Activated CD4-positive, alpha-beta T cell treated with anti-CD3 and anti-CD28 coated beads for 4 hours (primary cell): ENCODE measurements around the gene ZFP1.

Source experiments
- DNase-seq, 2 donors: peaks; one replicate each; pipeline ENCODE4 v3.0.0-alpha.2; 2020

ZFP1 gene

DNA sequence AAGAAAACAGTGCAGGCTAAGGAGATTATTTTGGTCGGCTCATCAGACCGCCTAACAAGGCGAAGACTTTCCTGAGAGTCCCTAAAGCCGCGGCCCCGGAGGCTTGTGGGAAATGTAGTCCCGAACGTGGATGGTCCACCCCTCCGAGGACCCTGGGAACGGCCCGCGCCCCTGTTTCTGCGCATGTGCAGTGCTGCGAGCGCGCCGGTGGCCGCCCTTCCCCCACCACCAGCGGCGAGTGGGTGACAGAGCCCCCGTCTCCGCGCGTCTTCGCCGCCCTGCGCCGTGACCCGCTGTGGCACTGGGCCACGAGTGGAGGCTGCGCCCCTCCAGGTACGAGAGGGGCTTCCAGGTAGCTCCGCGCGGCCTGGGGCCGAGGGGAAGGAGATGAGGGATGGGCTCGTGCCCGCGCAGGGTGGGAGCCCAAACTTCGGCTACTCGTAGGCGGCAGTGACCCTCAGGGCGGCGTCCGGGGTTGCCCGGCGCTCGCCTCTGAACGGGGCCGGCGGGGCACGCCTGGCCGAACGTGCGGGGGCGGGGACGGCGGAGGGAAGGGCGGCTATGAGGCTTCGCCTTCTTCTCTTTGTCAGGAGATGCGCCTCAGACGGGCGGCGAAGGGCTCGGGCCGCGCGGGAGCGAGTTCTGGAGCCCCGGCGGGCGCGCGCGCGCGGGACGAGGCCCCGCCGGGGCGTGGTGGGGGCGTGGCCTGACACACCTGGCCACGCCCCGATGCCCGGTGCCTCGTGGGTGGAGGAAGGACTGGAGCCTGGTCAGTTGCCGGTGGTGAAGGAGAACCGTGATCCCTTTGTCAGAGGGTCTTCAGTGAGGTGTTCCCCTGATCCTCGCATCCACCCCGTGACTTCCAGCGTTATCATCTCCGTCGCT is at the start of gene ZFP1:
Gene ZFP1 (plus strand): TSS at position 214 of the 885 bp plus-strand sequence. CDS start 4,428 bp downstream, outside the sequence.
- DNase-seq, result peak; percentile 94 to 96

DNA sequence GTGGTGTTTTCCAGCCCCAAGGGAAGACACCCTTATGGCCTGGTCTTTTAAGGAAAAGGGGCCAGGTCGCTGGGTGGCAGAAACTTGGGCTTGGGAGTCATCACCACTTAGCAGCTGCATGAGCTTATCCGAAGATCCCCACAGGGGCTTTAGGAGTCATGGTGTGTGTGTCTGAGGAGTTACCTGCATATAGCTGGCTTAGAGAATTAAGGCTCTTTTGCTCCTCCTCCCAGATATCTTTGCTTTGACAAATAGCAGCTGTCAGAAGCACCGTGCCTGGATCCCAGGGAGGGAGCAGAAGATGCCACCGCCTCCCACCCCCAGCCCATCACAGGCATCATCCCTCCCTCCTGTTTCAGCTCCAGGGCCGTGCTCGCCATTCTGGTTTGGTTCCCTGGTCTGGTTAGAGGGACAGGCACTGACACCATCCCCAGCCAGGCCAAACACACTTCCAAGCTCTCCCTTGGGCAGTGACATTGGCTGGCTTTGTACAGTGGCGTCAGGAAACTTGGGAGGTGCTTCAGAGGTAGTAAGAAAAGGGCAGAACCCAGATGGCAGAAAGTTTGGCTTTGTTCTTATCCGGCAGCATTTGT is 49.2 kb upstream of the ZFP1 start:
- DNase-seq, result no peak

DNA sequence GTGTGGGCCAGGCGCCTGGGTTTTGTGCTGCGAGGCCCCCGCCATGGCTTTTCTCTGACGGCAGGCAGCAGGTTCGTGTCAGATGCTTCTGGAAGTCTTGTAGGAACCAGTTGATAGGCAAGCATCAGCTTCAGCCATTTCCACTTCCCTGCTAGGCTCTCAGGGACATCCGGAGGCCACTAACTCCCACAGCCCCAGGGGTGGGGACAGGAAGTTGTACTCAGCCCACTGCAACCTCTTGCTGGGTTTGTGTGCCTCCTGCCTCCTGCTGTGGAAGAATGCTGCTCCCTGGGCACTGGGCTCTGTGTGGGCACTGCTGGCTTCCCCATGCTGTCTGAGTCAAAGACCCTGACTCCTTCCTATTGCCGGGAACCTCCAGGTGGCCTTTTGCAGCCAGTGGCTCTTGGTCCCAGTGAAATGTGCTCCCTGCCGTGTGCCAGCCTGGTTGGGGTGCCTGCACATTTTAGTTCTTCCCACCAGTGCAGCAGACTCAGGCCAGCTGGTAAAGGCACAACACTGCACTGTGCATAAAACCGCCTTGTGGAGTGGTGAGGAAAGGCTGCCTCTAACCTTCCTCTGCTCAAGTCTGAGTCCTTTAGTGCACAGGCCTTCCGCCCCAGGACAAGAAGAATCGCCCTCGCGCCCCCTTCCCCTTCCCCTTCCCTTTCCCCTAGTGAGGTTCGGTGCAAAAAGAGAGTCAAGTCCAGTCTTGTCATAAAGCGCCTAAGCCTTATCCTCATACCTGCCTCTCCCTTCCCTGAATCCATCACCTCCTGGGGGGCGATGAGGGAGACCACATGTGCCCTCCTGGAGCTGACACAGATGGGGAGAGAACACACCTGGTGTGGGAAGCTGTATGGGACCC is 48.4 kb upstream of the ZFP1 start:
- DNase-seq, result no peak

DNA sequence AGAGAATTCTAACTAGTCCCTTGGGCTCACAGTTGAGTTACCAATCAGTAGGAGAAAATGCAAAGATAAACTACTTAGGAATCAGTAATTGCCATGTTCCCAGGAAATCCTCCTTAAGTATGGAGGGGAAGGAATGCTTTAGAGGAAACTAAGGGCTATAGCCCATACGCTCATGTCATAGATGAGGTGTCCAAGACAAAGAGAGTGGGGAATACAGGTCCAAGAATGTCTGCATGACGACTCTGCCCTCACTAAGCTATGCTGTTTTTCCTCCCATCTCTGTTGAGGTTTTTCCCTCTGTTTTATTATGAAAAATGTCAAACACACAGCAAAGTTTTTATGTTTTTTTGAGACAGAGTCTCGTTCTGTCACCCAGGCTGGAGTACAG is 47.7 kb upstream of the ZFP1 start:
- DNase-seq, result no peak

DNA sequence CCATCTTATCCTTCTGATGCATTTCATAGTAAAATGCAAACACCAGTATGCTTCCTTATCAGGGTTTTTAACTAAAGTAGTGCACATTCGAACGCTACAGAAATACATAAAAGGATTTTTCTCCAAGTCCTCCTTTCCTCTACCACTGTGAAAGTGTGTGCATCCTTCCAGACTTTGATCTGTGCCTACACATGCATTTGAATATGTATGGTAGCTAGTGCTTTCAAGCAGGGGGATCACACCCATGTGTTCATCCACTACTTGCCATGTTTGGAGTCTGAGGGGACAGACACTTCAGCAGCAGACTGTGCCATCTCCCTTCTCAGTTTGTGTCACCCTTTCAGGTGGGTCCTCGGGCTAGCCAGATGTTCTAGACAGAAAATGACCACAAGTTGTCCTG is 46.7 kb upstream of the ZFP1 start:
- no peak for DNase-seq

DNA sequence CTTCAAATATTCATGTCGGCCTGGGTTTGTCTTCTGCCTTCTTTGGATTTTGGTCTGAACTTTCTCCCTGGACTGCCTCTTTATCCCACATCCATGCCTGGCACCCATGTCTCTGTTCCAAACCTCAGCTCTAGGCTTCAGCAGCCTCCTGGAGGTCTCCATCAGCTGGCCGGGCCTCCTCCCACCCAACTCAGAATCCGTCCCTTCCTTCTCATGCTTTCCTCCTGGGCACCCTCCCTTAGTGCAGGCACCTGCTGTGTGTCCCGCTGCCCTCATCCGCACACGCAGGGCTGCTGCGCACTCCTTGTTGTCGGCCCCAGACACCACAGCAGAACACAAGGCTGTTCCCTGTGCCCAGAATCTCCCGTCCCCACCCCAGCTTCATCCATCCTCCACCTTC is 45.7 kb upstream of the ZFP1 start:
- no peak for DNase-seq

DNA sequence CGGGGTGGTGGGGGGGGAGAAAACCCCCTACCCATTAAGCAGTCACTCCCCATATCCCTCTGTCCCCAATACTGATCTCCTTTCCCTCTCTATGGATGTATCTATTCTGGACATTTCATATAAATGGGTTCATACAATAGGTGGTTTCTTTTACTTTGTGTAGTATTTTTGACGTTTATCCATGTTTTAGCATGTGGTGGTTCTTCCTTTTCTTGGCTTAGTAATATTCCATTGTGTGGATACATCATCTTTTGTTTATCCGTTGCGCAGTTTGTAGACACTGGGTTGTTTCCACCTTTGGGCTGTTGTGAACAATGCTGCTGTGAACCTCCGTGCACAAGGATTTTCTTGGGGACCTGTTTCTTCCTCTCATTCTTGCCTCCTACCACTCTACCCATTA is 44.3 kb upstream of the ZFP1 start:
- no peak for DNase-seq

DNA sequence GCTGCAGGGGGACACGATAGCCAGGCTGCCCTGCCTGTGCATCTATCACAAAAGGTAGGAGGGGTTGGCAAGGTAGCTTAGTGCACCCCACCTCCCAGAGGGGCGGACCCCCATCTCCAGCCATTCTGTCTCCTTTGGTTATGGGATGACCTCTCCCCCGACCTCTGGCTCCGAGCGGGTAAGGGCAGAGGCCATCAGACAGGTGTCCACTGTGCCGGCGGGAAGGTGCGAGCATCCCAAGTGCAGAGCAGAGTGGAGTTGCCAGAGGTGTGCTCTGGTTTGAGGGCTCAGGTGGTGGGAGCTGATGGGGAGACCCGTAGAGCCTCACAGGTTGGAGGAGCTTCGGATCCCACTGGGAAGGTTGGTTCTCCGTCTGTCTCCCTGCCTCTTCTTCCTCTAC is 43.5 kb upstream of the ZFP1 start:
- DNase-seq, result no peak

DNA sequence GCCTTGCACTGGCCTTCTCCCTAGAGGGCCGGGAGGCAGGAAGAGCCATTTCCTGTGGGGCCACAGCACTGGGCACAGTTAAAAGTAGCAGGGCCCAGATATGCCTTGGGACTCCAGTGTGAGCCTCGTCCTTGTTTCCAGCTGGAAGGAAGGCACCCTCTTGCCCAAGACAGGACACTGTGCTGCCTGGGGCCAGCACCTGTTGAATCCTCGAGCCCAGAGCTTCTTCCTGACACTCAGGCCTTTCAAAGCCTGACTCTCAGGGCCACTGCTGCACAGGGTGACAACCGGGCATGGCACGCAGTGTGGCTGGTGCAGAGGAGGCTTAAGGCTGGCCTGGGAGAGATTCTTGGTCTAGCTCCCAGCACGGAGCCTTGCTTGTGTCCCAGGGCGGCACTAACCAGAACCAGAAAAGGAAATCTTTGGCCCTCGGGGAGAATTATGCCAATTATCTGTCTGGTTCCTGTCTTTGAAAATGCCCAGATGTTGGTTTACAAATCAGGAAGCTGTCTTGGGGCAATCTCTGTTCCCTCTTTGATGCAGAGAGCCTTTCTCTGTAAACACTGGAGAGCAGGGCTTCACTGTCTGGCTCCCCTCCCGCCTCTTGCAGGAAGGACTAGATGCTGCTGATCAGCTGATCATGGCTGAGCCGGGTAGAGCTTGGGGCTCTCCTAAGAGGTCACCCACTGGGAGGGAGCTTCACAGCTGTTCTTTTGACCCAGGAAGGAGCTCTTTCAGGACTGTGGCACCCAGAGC is 42.8 kb upstream of the ZFP1 start:
- DNase-seq, result no peak

DNA sequence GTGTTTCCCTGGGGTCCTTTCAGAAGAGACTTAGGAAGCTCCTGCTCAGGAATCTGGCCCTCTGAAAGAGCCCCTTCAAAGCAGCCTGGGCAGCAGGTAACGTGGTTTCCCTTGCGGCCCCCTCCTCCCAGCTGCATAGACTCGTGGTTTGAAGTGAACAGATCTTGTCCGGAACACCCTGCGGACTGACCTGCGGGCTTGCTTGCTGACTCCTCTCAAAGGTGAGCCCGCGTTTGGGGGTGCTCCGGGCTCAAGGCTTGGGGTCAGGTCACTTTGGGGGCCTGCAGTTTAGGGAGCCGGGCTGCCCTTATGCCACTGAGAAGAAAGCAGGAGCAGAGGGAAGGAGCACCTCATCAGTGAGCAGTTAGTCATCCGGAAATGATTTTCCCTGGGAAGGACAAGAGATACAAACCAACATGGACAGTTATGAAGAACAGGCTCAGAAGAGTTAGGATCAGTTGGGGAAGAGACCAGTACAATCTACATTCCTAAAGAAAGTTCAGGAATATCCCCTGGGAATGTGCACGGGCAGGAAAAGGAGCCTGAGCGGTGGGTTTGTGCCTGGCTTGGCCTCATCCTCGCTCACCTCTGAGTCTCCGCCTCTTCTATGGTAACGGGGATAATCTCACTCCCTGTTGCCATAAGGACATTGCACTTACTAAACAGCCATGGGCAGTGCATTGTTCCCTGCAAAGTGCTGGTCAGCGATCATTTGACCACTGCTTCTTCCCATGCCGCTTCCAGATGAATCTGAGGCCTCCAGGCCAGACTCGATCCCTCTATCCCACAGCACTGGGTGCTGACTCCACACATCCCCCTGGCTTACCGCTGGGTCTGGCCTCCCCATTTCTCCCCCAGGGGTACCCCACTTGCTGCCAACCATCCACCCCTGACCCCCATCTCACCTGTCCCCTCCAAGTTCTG is 41.7 kb upstream of the ZFP1 start:
- no peak for DNase-seq

DNA sequence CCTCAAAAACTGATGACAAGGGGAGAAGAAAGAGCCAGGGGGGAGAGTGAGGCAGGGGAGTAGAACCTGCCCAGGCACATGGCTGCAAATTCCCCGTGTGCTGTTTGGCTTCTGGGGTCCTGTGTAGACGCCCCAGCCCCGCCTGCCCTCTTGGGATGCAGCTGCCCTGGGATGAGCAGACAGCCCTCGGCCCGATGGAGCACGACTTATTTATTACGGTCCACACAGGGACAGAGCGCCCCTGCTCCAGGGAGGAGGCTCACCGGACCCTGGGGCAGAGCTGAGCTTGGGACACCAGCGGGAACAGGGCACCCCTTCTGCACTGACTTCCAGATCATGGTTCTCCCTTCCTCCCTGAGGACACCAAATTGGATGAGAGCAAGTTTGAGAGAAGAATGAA is 40.8 kb upstream of the ZFP1 start:
- no peak for DNase-seq

DNA sequence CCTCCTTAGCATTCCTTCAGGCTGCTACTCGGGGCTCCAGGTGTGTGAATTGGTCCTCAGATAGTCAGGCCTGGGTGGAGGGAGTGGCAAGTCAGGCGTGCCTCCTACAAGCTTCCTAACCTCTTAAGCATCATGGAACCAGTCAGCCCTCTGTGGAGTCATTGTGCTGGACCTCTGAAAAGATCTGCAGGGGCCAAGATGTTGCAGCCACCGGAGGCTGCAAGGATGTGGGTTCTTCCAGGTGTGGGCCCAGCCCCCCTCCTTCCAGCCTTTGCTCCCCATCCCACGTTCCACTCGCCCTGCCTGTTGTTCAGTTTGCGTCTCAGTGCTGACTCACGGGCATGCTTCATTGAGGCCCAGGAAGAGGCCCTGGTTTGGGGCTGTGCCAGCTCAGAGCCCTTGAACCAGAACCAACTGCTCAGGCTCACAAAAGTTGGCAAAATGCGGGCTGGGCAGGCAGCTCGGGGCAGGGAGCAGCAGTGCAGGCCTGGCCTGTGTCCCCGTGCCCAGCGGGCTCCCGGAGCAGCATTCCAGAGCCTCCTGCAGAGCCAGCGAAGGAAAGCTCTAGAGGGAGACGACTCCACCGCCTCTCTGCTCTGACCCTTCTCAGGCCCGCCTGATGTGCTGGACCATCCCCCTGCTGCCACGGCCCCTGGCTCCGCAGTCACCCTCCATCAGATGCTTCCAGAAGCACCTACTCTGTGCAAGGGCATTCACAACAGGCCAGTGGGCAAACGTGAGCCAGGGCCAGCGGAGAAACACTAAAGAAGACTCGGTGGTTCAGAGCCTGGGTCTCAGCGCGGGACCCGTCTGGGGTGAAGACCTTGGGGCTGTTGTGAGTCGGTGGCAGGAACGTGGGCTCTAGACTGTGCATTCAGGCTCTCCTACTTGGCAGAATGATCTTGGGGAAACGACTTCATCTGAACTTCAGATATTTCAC is 39.3 kb upstream of the ZFP1 start:
- DNase-seq, result peak; percentile 76 to 77

DNA sequence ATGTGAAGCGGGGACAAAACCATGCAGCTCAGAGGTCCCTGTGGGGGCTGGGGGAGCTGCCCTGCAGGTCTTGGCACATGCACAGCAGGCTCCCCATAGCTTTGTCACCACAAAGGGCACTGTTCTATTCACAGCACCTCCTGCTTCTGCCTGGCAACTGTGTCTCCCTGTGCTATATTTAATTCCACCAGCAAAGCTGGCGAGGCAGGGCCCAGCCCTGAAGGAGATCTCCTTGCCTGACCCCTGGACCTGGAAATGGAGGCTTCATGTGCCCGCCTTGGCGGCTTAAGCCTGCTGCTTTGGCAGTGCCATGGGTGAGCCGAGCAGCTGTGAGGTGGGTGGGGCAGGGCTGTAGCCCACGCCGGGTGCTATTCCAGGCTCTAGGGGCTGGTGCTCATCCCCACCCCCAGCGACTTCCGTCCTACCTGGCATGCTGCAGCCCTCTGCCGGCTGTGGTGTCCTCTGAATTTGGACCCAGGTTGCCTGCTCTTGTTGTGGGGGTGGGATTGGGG is 38.5 kb upstream of the ZFP1 start:
- DNase-seq, result no peak

DNA sequence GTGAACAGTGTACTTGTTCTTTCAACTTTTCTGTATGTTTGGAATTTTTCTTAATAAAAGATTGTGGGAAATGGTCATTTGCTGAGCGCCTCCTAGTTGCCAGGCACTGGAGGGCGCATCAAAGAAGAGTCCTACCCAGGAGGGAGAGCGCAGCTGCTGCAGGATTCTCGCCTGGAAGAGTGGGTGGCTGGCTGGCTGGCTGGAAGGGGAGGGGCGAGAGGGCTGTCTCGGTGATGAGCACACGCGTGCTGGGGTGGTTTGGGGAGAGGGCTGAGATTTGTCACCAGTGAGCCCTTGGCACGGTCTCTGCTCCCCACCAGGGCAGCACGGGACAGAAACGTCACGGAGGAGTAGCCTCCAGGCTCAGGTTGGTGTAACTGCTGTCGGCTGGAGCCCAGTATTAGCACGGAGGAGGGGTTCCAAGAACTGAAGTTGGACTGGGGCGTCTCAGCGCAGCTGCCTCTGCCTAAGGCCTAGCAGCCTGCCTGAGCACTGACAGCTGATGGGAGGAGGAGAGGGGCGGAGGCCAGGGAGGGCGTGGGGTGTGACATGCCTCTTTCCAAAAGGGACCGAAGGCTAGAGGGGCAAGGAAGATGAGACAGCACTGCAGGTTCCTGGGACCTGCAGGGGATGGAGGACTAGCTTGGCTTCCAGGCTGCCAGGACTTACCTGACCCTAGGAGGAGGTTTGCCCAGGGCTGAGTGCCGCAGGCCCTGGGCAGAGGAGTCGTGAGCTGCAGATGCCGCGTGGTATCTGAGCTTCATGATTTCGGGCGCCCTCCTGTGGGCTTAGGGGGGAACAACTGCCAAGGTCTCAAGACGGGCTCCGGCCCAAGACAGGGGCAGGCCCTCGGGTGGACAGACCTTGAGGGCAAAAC is 37.4 kb upstream of the ZFP1 start:
- peak; percentile 76 to 82 for DNase-seq

DNA sequence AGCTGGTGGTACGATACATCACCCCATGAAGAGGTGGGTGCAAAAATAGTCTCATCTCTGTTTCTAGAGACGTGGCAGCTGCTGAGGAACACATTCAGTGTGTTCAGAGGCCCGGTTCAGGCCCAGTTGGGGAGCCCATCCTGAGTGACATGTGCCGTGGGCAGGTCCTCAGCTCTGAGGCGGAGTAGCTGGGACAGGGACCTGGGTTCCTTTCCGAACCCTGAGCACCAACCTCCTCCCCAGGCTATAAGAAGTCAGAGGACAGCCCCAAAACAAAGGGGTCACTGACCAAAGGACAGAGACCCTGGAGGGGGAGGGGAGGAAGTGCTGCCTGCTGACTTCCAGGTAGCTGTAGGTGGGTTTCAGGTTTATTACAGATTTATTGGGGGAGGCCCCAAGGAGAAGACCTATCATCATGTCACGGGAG is 36.8 kb upstream of the ZFP1 start:
- DNase-seq, result no peak

DNA sequence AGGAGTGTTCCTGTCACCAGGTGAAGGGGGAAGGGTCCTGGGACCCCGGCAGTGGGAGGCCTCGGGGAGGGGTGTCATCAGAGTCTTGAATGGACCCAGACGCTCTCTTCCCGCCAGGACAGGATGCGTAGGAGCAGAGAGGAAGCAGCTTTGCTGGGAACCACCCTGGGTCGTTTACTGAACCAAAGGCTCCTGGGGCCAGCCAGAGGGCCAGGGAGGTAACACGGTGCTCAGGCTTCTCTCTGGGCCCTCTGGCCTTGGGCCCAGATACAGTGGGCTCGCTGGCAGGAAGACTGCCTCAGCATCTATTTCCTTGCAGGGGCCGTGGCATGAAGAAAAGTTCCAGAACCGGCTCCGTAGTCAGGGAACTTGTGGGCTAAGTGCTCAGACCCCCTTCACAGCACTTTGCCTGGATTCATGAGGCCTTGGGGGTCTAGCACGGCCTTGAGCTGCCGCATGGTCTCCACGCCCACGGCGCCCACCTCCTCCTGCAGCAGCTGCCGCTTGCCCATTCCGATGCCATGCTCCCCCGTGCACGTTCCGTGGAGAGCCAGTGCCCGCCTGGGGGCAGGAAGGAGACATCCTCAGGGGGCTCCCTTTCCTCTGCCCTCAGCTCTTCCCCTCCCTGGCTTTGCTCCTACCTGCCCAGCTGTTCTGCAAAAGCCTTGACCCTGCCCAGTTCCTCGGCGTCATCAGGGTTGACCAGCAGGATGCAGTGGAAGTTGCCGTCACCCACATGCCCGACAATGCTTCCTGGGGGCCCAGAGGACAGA is 36.2 kb upstream of the ZFP1 start:
- DNase-seq, result no peak

DNA sequence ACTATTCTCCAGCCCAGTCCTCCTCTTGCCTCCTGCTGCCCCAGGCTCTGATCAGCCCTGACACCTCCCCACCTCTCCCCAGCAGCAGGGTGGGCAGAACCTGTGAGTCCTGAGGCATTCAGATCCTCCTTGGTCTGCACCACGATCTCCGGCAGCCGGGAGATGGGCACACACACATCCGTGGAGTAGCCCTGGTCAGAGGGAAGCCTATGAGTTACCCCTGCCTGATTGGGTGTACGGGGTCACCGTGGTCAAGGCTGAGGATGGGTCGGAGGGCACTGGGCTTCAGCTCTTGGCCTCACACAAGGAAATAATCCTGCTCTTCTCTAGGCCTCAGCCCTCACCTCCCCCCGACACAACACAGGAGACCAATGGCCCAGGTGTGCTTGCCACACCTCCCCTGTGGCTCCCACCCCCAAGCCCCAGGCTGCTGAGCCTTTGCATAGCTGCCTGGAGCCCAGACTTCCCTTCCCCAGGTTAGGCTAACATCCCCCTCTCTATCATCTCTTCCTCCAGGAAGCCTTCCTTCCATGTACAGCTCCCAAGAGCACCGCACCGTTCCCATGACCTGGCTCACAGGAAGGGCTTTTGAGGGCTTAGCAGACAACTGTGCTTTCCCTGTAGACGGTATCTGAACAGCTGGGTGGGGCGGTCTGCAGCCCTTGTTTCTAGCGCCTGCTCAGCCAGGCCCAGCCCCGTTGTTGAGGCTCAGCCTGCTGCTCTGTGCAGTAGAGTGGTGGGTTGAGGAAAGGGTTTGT is 35.4 kb upstream of the ZFP1 start:
- no peak for DNase-seq
